Measurements from ENCODE around the gene RSPH10B2.
"Not testable (repeated sequence)": the region's sequence is repeated elsewhere in the genome, so short reads cannot be mapped to it uniquely, and the experiment has no call there.

Gene RSPH10B2

GRCh38 chr7:6753964-6754363 lies at the start of gene RSPH10B2:
Gene RSPH10B2 (plus strand): TSS chr7:6754103. CDS start chr7:6757678, 3,575 bp downstream.
- not testable (repeated sequence) for DNase-seq

DNA sequence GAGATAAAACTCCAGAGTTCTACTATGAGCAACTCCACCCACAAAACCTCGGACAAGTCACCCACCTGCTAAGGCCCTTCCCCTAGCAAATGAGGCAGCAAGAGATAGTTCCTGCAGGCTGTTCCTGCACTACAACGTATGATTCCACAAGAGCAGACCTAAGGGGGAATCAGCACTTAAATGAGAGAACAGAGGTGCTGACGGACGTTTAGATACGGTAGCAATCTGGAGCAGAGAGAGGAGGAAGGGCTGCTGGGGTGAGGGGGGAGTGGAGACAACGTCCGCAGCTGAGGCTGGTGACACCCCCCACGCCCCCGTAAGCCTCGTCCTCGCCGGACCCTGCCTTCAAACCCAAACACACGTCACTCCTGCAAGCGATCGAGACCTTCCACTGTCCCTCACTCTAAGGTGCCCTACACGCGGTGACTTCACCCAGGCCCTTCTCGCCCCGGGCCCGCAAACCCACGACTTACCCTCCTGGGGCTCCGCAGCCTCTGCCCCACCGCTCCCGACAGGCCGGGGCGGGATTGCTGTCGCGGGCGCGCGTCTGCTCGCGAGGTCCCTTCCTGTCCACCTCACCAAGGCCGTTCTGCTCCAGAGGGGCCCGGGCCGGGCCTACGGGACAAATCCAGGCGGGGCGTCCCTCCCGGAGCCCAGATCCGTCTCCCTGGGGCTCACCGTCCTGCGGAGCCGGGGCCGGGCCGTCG lies 47.8 kb upstream of the RSPH10B2 start:
- DNase-seq = peak; percentile 34

- peak; percentile 94 for DNase-seq
Measured at GRCh38 chr7:6706666-6707407, 47.1 kb upstream of the RSPH10B2 start, which contains the start of gene ZNF12. Gene ZNF12 (minus strand): TSS chr7:6706947. CDS start chr7:6705173, 1,774 bp downstream.

DNA sequence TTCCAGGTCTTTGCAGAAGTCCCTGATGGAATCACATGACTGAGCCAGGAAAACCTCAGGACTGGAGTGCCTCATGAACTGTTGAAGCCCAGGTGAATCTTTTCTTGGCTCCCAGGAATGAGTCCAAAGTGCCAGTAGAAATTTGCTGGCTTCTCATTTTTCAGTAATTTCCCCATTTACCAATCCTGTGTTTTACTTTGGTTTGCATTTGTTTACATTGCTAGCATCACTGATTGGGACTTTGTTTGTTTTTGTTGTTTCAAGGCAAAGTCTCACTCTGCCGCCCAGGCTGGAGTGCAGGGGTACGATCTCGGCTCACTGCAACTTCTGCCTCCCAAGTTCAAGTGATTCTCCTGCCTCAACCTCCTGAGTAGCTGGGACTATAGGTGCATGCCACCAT lies 45.6 kb upstream of the RSPH10B2 start:
- DNase-seq = no peak

DNA sequence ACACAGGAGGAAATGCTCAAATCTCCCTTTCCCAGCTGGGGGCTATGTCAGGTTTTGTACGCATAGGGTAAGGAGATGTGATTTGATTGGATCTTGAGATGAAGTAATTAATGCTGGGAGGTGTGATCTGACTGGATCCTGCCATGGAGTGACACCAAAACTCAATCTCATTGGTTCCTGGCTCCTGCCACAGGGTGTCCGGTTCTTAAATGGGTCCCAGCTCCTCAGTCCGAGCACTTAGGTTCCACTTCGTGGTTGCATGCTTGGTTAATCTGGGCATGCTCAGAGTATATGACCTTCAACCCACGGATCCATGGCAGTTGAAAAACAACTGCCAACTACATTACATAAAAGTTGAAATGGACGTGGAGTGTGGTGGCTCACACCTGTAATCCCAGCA lies 44.1 kb upstream of the RSPH10B2 start:
- DNase-seq = no peak

GRCh38 chr7:6714360-6714759 lies 39.5 kb upstream of the RSPH10B2 start:
- DNase-seq = no peak

DNA sequence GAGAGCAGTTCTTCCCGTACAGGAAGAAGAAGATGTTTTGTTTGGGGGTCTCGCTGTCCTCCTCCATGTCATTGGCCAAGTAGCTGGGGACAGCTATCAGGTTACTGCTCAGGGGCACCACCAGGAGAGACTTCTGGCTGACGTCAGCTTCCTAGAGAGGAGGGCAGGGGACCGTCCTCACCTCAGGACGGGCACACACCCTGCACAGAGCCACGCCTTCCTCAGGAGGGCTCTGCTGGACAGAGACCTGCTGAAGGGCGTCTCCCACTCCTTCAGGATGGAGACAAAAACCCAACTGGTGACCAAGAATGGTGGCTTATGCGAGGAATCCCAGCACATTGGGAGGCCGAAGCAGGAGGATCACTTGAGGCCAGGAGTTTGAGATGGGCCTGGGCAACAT lies 38.0 kb upstream of the RSPH10B2 start:
- not testable (repeated sequence) for DNase-seq

DNA sequence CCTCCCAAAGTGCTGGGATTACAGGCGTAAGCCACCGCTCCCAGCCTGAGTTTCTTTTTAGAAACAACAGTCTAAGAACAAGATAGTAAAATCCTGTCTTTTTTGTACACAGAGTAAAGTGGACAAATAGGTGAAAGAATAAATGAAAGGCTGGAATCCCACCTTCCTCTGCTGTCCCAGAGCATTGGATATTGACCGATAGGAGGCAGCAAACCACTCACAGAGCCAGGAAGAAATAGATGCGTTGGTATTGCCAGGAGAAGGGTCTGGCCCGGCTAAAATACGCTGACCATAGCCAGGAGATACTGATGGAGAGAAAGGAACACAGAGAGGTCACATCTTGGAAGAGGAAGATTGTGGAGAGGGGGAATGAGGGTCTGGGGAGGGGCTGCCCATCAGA lies 35.8 kb upstream of the RSPH10B2 start:
- DNase-seq = no peak

GRCh38 chr7:6724351-6724750 lies 29.6 kb upstream of the RSPH10B2 start:
- not testable (repeated sequence) for DNase-seq

GRCh38 chr7:6725003-6725402 lies 28.9 kb upstream of the RSPH10B2 start:
- no peak for DNase-seq

- DNase-seq = not testable (repeated sequence)
Measured at GRCh38 chr7:6726341-6726740, 27.6 kb upstream of the RSPH10B2 start.

DNA sequence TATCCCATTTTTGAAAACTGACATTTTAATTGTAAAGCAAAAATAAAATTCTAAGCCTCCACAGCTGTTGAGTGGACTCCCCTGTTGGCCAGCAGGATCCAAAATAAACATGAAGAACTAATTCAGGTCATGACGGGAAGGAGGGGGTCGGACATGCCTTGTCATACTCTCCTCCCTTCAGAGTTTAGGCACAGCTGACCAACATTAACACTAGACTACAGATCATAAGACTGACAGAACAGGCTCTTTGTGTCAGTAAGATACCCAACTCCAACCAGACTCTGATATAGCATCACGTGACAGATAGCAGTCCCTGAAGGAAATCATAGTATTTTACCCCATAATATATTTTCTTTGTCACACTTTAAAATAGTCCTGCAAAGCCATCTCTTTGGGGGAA lies 26.2 kb upstream of the RSPH10B2 start:
- DNase-seq = no peak

- not testable (repeated sequence) for DNase-seq
Measured at GRCh38 chr7:6728893-6729491, 24.9 kb upstream of the RSPH10B2 start.

GRCh38 chr7:6729492-6730342 lies 24.2 kb upstream of the RSPH10B2 start:
- peak; percentile 85 for DNase-seq

GRCh38 chr7:6730343-6730633 lies 23.6 kb upstream of the RSPH10B2 start:
- peak; percentile 21 for DNase-seq

DNA sequence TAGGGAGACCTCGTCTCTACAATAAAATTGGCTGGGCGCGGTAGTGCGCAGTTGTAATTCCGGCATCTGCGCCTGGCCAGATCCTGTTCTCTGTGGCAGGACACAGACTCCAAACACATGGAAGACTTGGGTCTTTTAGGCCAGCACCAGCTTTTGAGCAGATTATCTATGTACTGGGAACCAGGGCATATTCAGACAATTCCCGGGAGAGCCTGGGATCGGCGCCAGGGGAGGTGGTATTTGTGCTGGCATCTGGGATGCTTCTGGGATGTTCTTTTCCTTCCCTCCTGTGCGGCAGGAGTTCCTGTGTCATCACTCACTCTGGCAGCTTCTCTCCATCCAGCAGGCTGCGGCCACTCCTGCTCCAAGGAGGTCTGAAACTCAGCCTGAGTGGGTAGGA lies 15.5 kb upstream of the RSPH10B2 start:
- DNase-seq = not testable (repeated sequence)

DNA sequence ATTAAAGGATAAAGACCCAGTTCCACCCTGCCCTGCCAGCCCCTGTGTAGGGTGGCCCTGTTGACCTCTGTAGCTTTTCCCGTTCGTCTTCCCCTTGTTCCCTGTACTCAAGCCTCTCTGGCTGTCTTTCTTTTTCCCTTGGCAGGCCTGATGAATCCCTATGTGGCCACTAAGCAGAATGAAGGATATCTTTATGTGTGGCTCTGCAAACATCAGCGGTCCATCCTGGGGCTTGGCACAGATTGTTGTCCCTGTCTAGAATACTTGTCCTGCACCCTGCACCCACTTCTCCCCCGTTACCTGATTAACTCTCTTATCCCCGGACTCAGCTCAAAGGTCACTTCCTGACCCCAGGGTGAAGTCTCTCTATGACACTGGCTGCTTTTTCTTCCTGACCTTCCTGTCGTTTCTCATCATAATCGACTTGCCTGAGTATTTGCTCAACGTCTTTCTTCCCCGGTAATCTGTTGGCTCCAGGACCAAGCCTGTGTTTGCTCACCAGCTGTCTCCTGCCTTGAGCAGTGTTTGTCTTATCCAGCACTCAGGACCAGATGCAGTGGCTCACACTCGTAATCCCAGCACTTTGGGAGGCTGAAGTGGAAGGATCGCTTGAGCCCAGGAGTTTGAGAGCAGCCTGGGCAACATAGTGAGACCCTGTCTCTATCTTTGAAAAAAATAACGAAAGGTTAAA lies 9.3 kb upstream of the RSPH10B2 start:
- not testable (repeated sequence) for DNase-seq

DNA sequence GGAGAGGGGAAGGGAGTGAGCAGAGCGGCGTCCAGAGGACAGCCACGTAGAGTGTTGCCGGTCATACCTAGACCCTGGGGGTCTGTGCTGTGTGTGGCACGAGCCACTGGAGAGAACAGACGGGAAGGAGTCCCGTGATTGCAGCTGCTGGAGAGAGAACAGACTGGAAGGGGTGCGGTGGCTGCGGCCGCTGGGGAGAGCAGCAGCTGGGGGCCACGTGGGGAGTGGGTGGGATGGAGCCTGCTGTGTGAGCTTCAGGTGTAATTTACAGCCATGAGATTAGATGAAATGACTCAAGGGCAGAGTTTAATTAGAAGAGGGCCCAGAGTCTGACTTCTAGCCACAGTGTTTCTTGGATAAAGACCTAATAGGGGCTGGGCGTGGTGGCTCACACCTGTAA lies 4.6 kb upstream of the RSPH10B2 start:
- DNase-seq = not testable (repeated sequence)

GRCh38 chr7:6750173-6750572 lies 3.7 kb upstream of the RSPH10B2 start:
- not testable (repeated sequence) for DNase-seq

- DNase-seq = not testable (repeated sequence)
Measured at GRCh38 chr7:6761186-6761585, 7.3 kb downstream of the RSPH10B2 start.

DNA sequence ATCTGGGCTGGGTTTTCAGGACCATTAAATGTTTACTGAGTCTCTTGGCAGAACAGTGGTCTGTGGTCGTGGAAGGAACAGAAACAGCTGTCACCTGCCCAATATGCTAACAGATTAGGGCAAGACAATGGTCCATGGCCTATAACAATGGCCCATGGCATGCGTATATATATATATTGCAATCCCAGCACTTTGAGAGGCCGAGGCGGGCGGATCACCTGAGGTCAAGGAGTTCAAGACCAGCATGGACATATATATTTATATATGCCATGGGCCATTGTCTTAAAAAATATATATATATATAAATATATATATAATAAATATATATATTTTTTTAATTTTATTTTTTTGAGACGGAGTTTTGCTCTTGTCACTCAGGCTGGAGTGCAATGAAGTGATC lies 27.7 kb downstream of the RSPH10B2 start:
- not testable (repeated sequence) for DNase-seq

GRCh38 chr7:6789353-6789752 lies 35.5 kb downstream of the RSPH10B2 start:
- not testable (repeated sequence) for DNase-seq

All from NCI-H146 (cell line).